GM19455 (cell line): ENCODE results near the gene DPP10.

ENCODE experiments used
- ATAC-seq: cut with Tn5 transposase; IDR thresholded peaks from one replicate; pipeline ENCODE4 v1.9.1; 2021; ENCODE audit not compliant: unreplicated experiment

The DPP10 gene

DNA sequence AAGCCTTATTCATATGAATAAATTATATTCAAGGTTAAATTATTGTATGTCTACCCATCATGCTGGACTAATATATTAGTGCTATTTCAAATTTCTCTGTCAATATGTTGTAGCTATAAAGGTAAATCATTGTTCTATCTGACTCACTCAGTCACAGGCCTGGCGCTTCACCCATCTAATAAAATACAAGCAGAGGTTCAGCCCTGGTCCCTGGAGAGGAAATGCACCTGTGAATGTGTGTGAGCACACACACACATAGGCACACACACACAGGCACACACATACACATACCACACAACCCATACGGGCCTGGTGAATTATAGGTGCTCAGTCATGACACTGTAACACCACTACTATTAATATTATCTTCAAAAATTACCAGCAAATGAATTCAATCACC, 1396.1 kb downstream of the DPP10 start:
- ATAC-seq = no peak

DNA sequence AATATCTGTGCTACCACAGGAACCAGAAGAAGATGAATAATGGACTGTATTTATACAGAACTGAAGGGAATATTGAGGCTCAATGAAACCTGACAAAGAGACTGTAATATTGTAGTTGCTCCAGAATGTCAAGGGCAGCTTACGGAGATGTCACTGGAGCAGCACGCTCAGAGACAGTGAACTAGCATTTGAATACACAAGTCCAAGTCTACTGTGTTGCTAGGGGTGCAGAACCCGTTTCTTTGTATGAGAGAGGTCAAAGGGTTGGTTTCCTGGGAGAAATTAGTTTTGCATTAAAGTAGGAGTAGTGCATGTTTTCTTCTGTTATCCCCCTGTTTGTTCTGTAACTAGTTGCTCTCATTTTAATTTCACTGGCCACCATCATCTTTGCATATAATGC, 1399.9 kb downstream of the DPP10 start:
- ATAC-seq = no peak

DNA sequence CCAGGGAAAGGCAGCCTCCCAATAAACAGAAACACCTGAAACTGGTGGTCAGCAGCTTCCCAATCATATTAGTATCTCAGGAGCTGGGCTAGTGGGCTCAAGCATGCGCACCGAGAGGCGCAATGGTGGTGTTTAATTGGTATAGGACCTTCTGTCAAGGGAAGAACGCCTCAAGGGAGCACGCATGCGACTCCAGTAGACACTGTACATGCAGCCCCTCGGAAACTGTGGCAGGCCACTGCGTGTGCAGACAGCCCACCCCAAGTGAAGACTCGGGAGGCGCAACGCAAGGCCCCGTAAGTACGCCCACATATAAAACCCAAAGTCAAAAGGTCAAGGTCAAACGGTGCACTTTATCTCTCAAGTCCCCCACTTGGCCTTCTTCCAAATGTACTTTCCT, 1405.8 kb downstream of the DPP10 start:
- no peak for ATAC-seq

DNA sequence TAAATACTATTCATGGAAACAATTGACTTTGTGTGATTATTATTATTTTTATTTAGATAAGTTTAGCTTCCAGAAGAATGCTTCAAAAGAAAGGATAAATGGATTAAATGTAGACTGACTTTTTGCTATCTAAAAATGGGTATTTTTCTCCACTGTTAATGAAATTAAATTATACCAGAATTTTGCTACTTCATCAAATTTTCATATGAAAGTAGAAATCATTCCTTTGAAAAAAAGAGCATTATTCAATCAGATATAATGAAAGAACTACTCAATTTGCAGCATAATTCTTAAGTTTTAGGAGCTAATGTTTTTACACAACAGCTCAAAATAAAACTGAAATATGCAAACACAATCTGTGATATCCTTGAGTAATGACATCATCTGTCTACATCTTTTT, 1424.6 kb downstream of the DPP10 start:
- ATAC-seq = no peak

DNA sequence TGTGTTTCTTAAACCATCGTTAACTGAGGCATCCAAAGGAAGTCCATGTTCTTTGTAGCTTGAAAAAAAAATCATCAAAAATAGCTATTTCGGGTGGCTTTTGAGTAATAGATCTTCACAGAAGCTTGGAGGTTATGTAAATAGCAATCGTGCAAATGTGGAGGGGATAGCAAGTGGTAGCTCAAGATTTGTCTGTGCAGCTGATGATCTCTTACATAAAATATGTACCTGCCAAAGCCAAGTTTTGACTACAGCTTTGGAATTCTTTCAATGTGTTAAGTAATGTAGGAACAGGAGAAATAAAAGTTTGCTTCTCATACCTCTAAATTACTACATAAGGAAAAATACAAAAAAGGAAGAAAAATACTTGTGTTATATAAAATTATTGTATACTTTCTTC, 1432.0 kb downstream of the DPP10 start:
- no peak for ATAC-seq

DNA sequence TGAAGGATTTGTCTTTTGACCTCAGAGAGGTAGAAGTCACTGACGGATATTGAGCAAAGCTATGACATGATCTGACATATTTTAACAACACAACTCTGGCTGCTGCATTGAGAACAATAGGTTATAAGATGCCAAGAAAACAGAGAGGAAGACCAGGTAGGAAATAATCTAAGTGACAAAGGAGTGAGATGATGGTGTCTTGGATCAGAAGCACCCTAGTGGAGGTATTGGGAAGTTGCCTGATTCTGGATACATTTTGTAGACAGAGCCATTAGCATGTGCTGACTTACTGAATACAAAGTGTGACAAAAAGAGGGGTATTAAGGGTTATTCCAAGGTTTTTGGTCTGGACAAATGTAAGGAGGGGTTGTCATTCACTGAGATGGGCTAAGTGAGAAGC, 1438.1 kb downstream of the DPP10 start:
- no peak for ATAC-seq

DNA sequence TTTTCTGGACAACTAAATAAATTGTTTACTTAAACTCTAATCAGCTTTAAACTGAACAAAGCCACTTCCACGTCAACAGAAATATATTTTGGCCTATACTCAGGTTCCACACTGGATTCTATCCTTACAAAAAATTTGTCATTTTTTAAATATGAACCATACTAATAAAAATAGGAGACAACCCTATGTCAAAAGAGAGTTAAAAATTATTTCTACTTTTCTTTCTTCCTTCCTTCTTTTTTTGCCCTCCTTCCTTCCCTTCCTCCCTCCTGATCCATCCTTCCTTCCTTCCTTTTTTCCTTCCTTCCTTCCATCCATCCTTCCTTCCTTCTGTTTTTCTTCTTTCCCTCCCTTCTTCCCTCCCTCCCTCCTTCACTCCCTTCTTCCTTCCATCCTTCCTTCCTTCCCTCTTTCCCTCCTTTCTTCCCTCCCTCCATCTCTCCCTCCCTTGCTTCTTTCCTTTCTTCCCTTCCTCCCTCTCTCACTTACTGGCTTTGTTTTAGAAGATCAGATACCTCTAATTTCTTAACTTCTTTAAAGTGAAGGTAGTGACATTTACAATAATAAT, 1444.9 kb downstream of the DPP10 start:
- no peak for ATAC-seq
